H1 (cell line): Measurements from ENCODE around the gene PTX3. TPM values are rescaled to one million over a fixed set of nuclear protein-coding genes. Genes with fewer than 3 reads are reported as not detected.

Experiments
- CTCF ChIA-PET: fragments of 300-600 bp; sonication (Branson Sonifier 250); formaldehyde crosslinking; loops from one replicate; lab custom pipeline; 2021; ENCODE audit not compliant: partially characterized antibody; lab: Charles Lee
- POLR2A ChIA-PET: fragments of 300-600 bp; sonication (Branson Sonifier 250); formaldehyde crosslinking; loops from one replicate; lab custom pipeline; 2021; ENCODE audit warnings: inconsistent platforms; ENCODE audit not compliant: partially characterized antibody; lab: Charles Lee
- DNase-seq, 2 experiments: peaks; one replicate each; pipeline versions ENCODE4 v3.0.0 to v3.0.0-alpha.2; 2010 to 2022; ENCODE audit warnings: low spot score in 2 of 2, low read depth in 1 of 2, mixed read lengths in 1 of 2
- FAIRE-seq: peaks from 2 replicates; lab custom pipeline; 2011; peaks lifted over from hg19 to GRCh38; lab: Jason Lieb, UNC
- H2AFZ ChIP-seq: 2 replicates; pipeline ENCODE4 v1.8.1; 2012; ENCODE audit warnings: low read length, inconsistent platforms
- H2AK5ac ChIP-seq: 2 replicates; pipeline ENCODE4 v1.6.1; 2013; ENCODE audit warnings: low read depth, low read length
- H2BK120ac ChIP-seq: replicated peaks from 2 replicates; pipeline ENCODE3; 2013; ENCODE audit warnings: low read depth, low read length, inconsistent platforms
- H2BK12ac ChIP-seq: 2 replicates; pipeline ENCODE4 v1.6.1; 2013; ENCODE audit warnings: low read depth, low read length
- H2BK15ac ChIP-seq: 2 replicates; pipeline ENCODE4 v1.6.1; 2013; ENCODE audit warnings: low read length
- H2BK20ac ChIP-seq: 2 replicates; pipeline ENCODE4 v1.6.1; 2013; ENCODE audit warnings: low read length
- H2BK5ac ChIP-seq: 2 replicates; pipeline ENCODE4 v1.6.1; 2013; ENCODE audit warnings: low read depth, low read length
- H3K14ac ChIP-seq: 2 replicates; pipeline ENCODE4 v1.6.1; 2013; ENCODE audit warnings: inconsistent platforms; ENCODE audit not compliant: insufficient read length
- H3K18ac ChIP-seq: 2 replicates; pipeline ENCODE4 v1.6.1; 2013; ENCODE audit warnings: low read length; ENCODE audit errors: extremely low read depth
- H3K23ac ChIP-seq: 2 replicates; pipeline ENCODE4 v1.6.1; 2013; ENCODE audit warnings: inconsistent platforms; ENCODE audit not compliant: insufficient read length
- H3K23me2 ChIP-seq: 2 replicates; pipeline ENCODE4 v1.6.1; 2013; ENCODE audit warnings: low read depth, low read length
- H3K27ac ChIP-seq: 2 replicates; pipeline ENCODE4 v1.6.1; 2011; ENCODE audit warnings: low read depth, low read length, inconsistent platforms
- H3K27me3 ChIP-seq, 4 experiments: replicated peaks in 1 of 4; 1 replicate in 1 of 4; 2 replicates in 3 of 4; pipeline versions ENCODE4 v1.6.1 to v1.8.1; 2011 to 2013; ENCODE audit warnings: low read length in 3 of 4, mild to moderate bottlenecking in 3 of 4, inconsistent platforms in 2 of 4, mixed read lengths in 2 of 4, moderate library complexity in 1 of 4; ENCODE audit not compliant: control insufficient read depth in 3 of 4, insufficient read depth in 3 of 4; ENCODE audit errors: extremely low read depth in 1 of 4
- H3K36me3 ChIP-seq, 4 experiments: 2 replicates each; pipeline versions ENCODE4 v1.6.1 to v1.8.1; 2011 to 2013; ENCODE audit warnings: mild to moderate bottlenecking in 4 of 4, low read length in 3 of 4, moderate library complexity in 2 of 4, control low read depth in 1 of 4, inconsistent platforms in 1 of 4; ENCODE audit not compliant: insufficient read depth in 4 of 4, control insufficient read depth in 2 of 4
- H3K4ac ChIP-seq: replicated peaks from 2 replicates; pipeline ENCODE3; 2013; ENCODE audit warnings: low read length, low read depth, mixed read lengths, inconsistent platforms; ENCODE audit not compliant: insufficient read length
- H3K4me1 ChIP-seq, 4 experiments: replicated peaks in 1 of 4; 1 replicate in 1 of 4; 2 replicates in 3 of 4; pipeline versions ENCODE4 v1.6.1 to v1.8.1; 2011 to 2013; ENCODE audit warnings: low read length in 3 of 4, inconsistent platforms in 2 of 4, mixed read lengths in 1 of 4; ENCODE audit not compliant: insufficient read depth in 4 of 4, control insufficient read depth in 3 of 4
- H3K4me2 ChIP-seq, 2 experiments: 2 replicates each; pipeline versions ENCODE4 v1.6.1 to v1.8.1; 2011 to 2013; ENCODE audit warnings: low read depth in 2 of 2, low read length in 2 of 2, control low read depth in 1 of 2, inconsistent platforms in 1 of 2, mild to moderate bottlenecking in 1 of 2; ENCODE audit not compliant: insufficient read depth in 1 of 2
- H3K4me3 ChIP-seq, 4 experiments: fragments of 200-600, 300-600 bp in 1 of 4; sonication (generic), shearing (Covaris generic), sonication (Bioruptor Twin) in 1 of 4; 2 replicates each; pipeline versions ENCODE4 v1.5.1 to v1.8.1; 2011 to 2016; ENCODE audit warnings: low read length in 4 of 4, low read depth in 3 of 4, control low read depth in 2 of 4, inconsistent platforms in 2 of 4, mild to moderate bottlenecking in 2 of 4, mixed read lengths in 1 of 4, moderate library complexity in 1 of 4; ENCODE audit not compliant: insufficient read depth in 2 of 4; ENCODE audit errors: extremely low read depth in 1 of 4
- H3K56ac ChIP-seq: replicated peaks from 2 replicates; pipeline ENCODE3; 2013; ENCODE audit warnings: low read depth, mild to moderate bottlenecking, mixed read lengths, low read length, inconsistent platforms; ENCODE audit not compliant: insufficient read length
- H3K79me1 ChIP-seq: 2 replicates; pipeline ENCODE4 v1.6.1; 2013; ENCODE audit warnings: low read depth, low read length, control low read depth
- H3K79me2 ChIP-seq, 2 experiments: 2 replicates each; pipeline versions ENCODE4 v1.6.1 to v1.8.1; 2012 to 2013; ENCODE audit warnings: low read length in 2 of 2, mild to moderate bottlenecking in 2 of 2, inconsistent platforms in 1 of 2; ENCODE audit not compliant: insufficient read depth in 2 of 2, control insufficient read depth in 1 of 2
- H3K9ac ChIP-seq, 4 experiments: replicated peaks in 1 of 4; 1 replicate in 1 of 4; 2 replicates in 3 of 4; pipeline versions ENCODE4 v1.6.1 to v1.8.1; 2011 to 2013; ENCODE audit warnings: low read depth in 3 of 4, low read length in 3 of 4, control low read depth in 2 of 4, mild to moderate bottlenecking in 2 of 4, moderate library complexity in 2 of 4, inconsistent platforms in 1 of 4; ENCODE audit errors: extremely low read depth in 1 of 4
- H3K9me3 ChIP-seq, 2 experiments: 2 replicates each; pipeline versions ENCODE4 v1.6.1 to v1.8.1; 2012 to 2013; ENCODE audit warnings: mild to moderate bottlenecking in 2 of 2, moderate library complexity in 2 of 2, control low read depth in 1 of 2, inconsistent platforms in 1 of 2, low read depth in 1 of 2, low read length in 1 of 2, mixed read lengths in 1 of 2; ENCODE audit not compliant: insufficient read depth in 2 of 2
- H4K20me1 ChIP-seq, 2 experiments: replicated peaks in 1 of 2; 2 replicates each; pipeline versions ENCODE3 to v1.8.1; 2011 to 2013; ENCODE audit warnings: inconsistent platforms in 2 of 2, low read length in 2 of 2, mild to moderate bottlenecking in 1 of 2; ENCODE audit not compliant: insufficient read depth in 2 of 2, control insufficient read depth in 1 of 2
- H4K5ac ChIP-seq: 2 replicates; pipeline ENCODE4 v1.6.1; 2013; ENCODE audit warnings: low read length, low read depth, mixed read lengths, inconsistent platforms; ENCODE audit not compliant: insufficient read length
- H4K8ac ChIP-seq: 2 replicates; pipeline ENCODE4 v1.8.0; 2013; ENCODE audit warnings: mild to moderate bottlenecking, moderate library complexity, low read length, inconsistent platforms; ENCODE audit not compliant: insufficient read depth; ENCODE audit errors: extremely low read depth
- H4K91ac ChIP-seq: replicated peaks from 2 replicates; pipeline ENCODE3; 2013; ENCODE audit warnings: low read length, mixed read lengths, inconsistent platforms; ENCODE audit not compliant: insufficient read length
- CBX5 ChIP-seq: fragments of 300-800, 300-1000 bp; sonication (generic); IDR thresholded peaks from 2 replicates; pipeline ENCODE4 v1.7.1; 2016; ENCODE audit warnings: antibody characterized with exemption, low read length, low read depth
- FOSL1 ChIP-seq: IDR thresholded peaks from 2 replicates; pipeline ENCODE4 v1.6.1; 2011; ENCODE audit warnings: mild to moderate bottlenecking, low read depth, low read length, moderate library complexity; ENCODE audit not compliant: insufficient read depth
- HDAC6 ChIP-seq: IDR thresholded peaks from one replicate; pipeline ENCODE4 v1.7.1; 2012; ENCODE audit warnings: low read depth, mild to moderate bottlenecking, inconsistent platforms, low read length, moderate library complexity
- KDM4A ChIP-seq: IDR thresholded peaks from one replicate; pipeline ENCODE4 v1.7.1; 2012; ENCODE audit warnings: low read depth, mild to moderate bottlenecking, moderate library complexity, low read length, inconsistent platforms; ENCODE audit not compliant: severe bottlenecking
- MAX ChIP-seq: IDR thresholded peaks from 2 replicates; pipeline ENCODE4 v1.6.1; 2012; ENCODE audit warnings: inconsistent platforms
- RAD21 ChIP-seq, 2 experiments: IDR thresholded peaks in 1 of 2; conservative IDR thresholded peaks in 1 of 2; 2 replicates each; pipeline ENCODE4 v1.6.1; 2011; ENCODE audit warnings: low read depth in 2 of 2, low read length in 2 of 2, improper control_type of control experiment in 1 of 2, inconsistent platforms in 1 of 2, mild to moderate bottlenecking in 1 of 2, moderate library complexity in 1 of 2
- SP2 ChIP-seq: IDR thresholded peaks from 2 replicates; pipeline ENCODE4 v1.6.1; 2012; ENCODE audit warnings: mild to moderate bottlenecking, low read length, inconsistent platforms
- SP4 ChIP-seq: IDR thresholded peaks from 2 replicates; pipeline ENCODE4 v1.6.1; 2012; ENCODE audit warnings: low read length, inconsistent platforms
- TAF1 ChIP-seq: IDR thresholded peaks from 2 replicates; pipeline ENCODE4 v1.6.1; 2011; ENCODE audit warnings: mild to moderate bottlenecking, low read depth, low read length
- TAF7 ChIP-seq: optimal IDR thresholded peaks from 2 replicates; pipeline ENCODE3; 2011; ENCODE audit warnings: low read depth, mild to moderate bottlenecking, inconsistent platforms, low read length, moderate library complexity, borderline replicate concordance
- TCF12 ChIP-seq: IDR thresholded peaks from 2 replicates; pipeline ENCODE4 v1.6.1; 2011; ENCODE audit warnings: low read depth, mild to moderate bottlenecking, low read length
- TEAD4 ChIP-seq: IDR thresholded peaks from 2 replicates; pipeline ENCODE4 v1.6.1; 2012; ENCODE audit warnings: low read depth, low read length, inconsistent platforms, mixed read lengths
- ZNF274 ChIP-seq: IDR thresholded peaks from 2 replicates; pipeline ENCODE4 v1.7.0; 2012; ENCODE audit warnings: low read length, borderline replicate concordance; ENCODE audit errors: extremely low read depth
- WGBS, 2 experiments: shearing (Covaris generic) in 1 of 2; methylation state at CpG; one replicate each; pipeline versions ENCODE4 v1.1.6 to v1.1.7; 2013 to 2015; ENCODE audit warnings: low lambda C conversion rate in 2 of 2, mixed read lengths in 2 of 2, inconsistent platforms in 1 of 2, low coverage in 1 of 2, missing lambda C conversion rate in 1 of 2; ENCODE audit not compliant: insufficient replicate concordance in 2 of 2, insufficient coverage in 1 of 2, insufficient read length in 1 of 2; ENCODE audit errors: extremely low coverage in 1 of 2, missing lambda C conversion rate in 1 of 2; 5-methylcytosine and 5-hydroxymethylcytosine counted together
- polyA plus RNA-seq, 7 experiments: library from polyadenylated mRNA; depleted of rRNA in 3 of 7; stranded (reverse) in 5 of 7; unstranded in 2 of 7; fragments of >200 nt in 5 of 7; fragments of 200-250 nt in 2 of 7; gene quantifications; 1 replicate in 5 of 7; 2 replicates in 1 of 7; 4 replicates in 1 of 7; pipeline versions ENCODE4 v1.2.1 to v1.2.3, GENCODE V29; 2011 to 2013; ENCODE audit warnings: missing spikeins in 2 of 7, mixed read lengths in 2 of 7
- total RNA-seq: library from RNA; stranded (reverse); fragmentation: NEBNext Ultra II Directional; extraction: Animal tissue kit (Norgen Biotek cat#: 25700); gene quantifications from 2 replicates; pipeline ENCODE4 v1.2.1, GENCODE V29; 2021

Gene PTX3
- total and polyA plus RNA-seq, 2 of the 8 experiments (the other 6 are each of a cell fraction or from before 2014, with no cell fraction given), result 1.2 to 1.7 TPM

- no peak overlapping the region for H3K14ac ChIP-seq
- TF ChIP-seq TAF7 (no peak), MAX (no peak), CBX5 (no peak), RAD21 (IDR thresholded peaks at IDR 0.05 in 1 of 2, conservative IDR thresholded peaks at IDR 0.05 in 1 of 2; ENCODE audit: low read depth in 2 of 2, low read length in 2 of 2) (no peak), KDM4A (no peak), FOSL1 (no peak), HDAC6 (no peak), ZNF274 (no peak), SP4 (no peak), TCF12 (no peak), TAF1 (no peak), TEAD4 (no peak), SP2 (no peak)
- no peak overlapping the region for H3K9ac ChIP-seq
- H2BK15ac ChIP-seq, result no peak overlapping the region
- DNase-seq (no peak), FAIRE-seq (no peak)
- no peak overlapping the region for H2AK5ac ChIP-seq
- H3K9me3 ChIP-seq, result no peaks in the 10 kb centered on the region
- H3K23ac ChIP-seq, result no peak overlapping the region
- no peak overlapping the region for H3K27ac ChIP-seq
- no peaks in the 10 kb centered on the region for H3K79me1 ChIP-seq
- no peak overlapping the region for H4K5ac ChIP-seq
- H3K27me3 ChIP-seq, result peaks cover 0 to 1% (median 0%) of the 10 kb centered on the region in 4 experiments; a peak in 1 of 7 replicates
- H3K23me2 ChIP-seq, result no peaks in the 10 kb centered on the region
- no peaks in the 10 kb centered on the region for H3K79me2 ChIP-seq
- H4K8ac ChIP-seq, result no peak overlapping the region
- no peak overlapping the region for H2BK20ac ChIP-seq
- H3K4me3 ChIP-seq, result no peak overlapping the region
- H4K20me1 ChIP-seq, result no peaks in the 10 kb centered on the region
- H4K91ac ChIP-seq, result no peak overlapping the region
- no peak overlapping the region for H3K4me2 ChIP-seq
- no peak overlapping the region for H3K18ac ChIP-seq
- no peak overlapping the region for H2BK5ac ChIP-seq
- H3K4ac ChIP-seq, result no peak overlapping the region
- no peak overlapping the region for H2BK12ac ChIP-seq
- H3K4me1 ChIP-seq, result no peaks in the 10 kb centered on the region
- no peak overlapping the region for H2BK120ac ChIP-seq
- H3K36me3 ChIP-seq, result no peaks in the 10 kb centered on the region
- CTCF ChIA-PET, result interaction anchor here (0.7 to 1.9 kb wide), 8 partner anchors 9 to 243 kb away, joined by 3 to 7 read pairs (median 3); no protein-coding TSS in a partner anchor
- no peak overlapping the region for H2AFZ ChIP-seq
- 100% methylated on average over 1 of the region's 1 CpG; no CpG with 5 or more reads in 1 of the 2 experiments for WGBS, 2 experiments
- H3K56ac ChIP-seq, result no peak overlapping the region
- POLR2A ChIA-PET, result interaction anchor here (1.2 kb wide), 1 partner anchor 55 kb away, joined by 3 read pairs; no protein-coding TSS in a partner anchor
Measured at GRCh38 chr3:157444797-157445184, 8.1 kb downstream of the PTX3 start.
